ENCODE measurements around the gene THEMIS2.
A peak's percentile ranks its signal among the peaks of the same experiment; 100 is the strongest.

Gene THEMIS2

DNA sequence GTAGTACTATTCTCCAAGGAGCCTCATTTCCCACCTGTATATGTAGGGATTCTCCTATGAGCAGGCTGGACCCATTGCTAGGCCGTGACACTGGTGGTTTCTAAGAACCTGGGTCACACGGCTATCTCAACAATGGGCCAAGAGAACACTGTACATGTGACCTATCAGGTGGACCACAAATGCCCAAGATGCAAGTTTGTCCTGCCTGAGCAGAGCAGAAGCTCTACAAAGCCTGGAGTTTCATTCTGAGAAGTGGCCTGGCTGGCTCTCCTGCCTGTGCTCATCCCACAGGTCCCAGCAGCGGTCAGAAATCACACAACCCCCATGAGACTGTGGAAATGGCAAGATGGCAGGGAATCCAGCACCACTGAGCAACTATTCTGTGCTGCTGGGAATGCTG is 17.2 kb downstream of the THEMIS2 start:
- TF ChIP-seq, protein P1, sequence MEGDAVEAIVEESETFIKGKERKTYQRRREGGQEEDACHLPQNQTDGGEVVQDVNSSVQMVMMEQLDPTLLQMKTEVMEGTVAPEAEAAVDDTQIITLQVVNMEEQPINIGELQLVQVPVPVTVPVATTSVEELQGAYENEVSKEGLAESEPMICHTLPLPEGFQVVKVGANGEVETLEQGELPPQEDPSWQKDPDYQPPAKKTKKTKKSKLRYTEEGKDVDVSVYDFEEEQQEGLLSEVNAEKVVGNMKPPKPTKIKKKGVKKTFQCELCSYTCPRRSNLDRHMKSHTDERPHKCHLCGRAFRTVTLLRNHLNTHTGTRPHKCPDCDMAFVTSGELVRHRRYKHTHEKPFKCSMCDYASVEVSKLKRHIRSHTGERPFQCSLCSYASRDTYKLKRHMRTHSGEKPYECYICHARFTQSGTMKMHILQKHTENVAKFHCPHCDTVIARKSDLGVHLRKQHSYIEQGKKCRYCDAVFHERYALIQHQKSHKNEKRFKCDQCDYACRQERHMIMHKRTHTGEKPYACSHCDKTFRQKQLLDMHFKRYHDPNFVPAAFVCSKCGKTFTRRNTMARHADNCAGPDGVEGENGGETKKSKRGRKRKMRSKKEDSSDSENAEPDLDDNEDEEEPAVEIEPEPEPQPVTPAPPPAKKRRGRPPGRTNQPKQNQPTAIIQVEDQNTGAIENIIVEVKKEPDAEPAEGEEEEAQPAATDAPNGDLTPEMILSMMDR (IDR thresholded peaks at IDR 0.05) = no peak
- Histone ChIP-seq H3K36me3 (peaks cover 36 to 86% (median 41%) of the 10 kb centered on the region in 3 donors), H3K4me3 (no peak overlapping the region), H3K9me3 (no peaks in the 10 kb centered on the region), H3K27me3 (no peaks in the 10 kb centered on the region), H3K27ac (no peak overlapping the region), H3K4me1 (no peaks in the 10 kb centered on the region)
- intact Hi-C loops (cut with DNase I; ENCODE audit: low total_unique reads) = no loop called here
- no peak for DNase-seq

DNA sequence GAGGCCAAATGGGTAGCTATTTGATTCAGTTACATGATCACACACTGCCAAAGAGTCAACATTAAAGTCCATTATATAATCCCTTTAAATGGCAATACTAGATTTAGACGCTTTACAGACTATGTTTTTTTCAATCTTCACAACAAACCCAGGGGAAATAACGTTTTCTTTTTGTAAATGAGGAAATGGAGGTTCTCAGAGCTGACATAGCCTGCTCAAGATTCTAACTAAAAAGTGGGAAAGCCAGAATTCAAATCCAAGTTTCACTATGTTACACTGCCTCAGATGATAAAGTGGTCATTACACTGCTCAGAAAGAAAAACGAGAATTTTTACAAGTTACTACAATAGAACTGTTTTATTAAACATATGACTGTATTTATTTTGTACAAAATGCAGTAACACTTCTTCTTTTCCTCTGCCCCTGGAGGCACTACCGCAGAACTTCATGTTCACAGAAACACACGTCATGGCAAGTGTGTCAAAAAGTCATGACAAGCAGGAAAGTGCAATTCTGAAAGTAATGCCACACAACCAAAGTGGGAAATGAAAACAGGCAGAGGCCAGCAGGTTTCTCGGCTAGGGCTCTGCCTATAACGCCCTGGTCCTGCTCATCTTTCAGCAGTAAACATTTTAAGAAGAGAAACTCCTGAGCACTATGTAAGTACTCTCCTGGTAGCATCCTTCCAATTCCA is 19.0 kb downstream of the THEMIS2 start:
- no peak overlapping the region for H3K4me3 ChIP-seq
- H3K27ac ChIP-seq = no peak overlapping the region
- no peaks in the 10 kb centered on the region for H3K4me1 ChIP-seq
- TF ChIP-seq, protein P1 (IDR thresholded peaks at IDR 0.05) = peak in 1 of 2 experiments; percentile 20
- no peak for DNase-seq
- H3K36me3 ChIP-seq = peaks cover 54 to 95% (median 58%) of the 10 kb centered on the region in 3 donors
- H3K27me3 ChIP-seq = no peaks in the 10 kb centered on the region
- intact Hi-C loops (cut with DNase I; ENCODE audit: low total_unique reads) = no loop called here
- H3K9me3 ChIP-seq = no peaks in the 10 kb centered on the region

DNA sequence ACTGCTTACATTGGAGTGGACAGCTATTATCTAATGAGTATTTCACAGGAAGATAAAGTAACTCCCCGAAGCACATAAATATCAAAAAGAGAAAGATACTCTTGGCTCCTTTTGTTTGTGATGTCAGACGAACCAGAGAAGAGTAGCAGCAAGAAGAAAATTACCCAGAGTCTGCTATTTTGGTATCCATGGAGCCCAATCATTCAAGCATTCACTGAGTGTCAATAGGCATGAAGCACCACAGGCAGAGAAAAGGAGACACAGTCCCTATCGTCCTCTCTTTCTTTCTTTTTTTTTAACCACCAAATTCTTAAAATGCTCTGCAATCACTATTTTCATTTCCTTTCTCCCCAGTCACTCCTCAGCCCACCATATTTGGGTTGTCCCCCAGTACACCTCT is 22.2 kb downstream of the THEMIS2 start:
- no peak overlapping the region for H3K27ac ChIP-seq
- peaks cover 58 to 100% (median 63%) of the 10 kb centered on the region in 3 donors for H3K36me3 ChIP-seq
- intact Hi-C loops (cut with DNase I; ENCODE audit: low total_unique reads) = no loop called here
- H3K9me3 ChIP-seq = no peaks in the 10 kb centered on the region
- H3K27me3 ChIP-seq = no peaks in the 10 kb centered on the region
- H3K4me3 ChIP-seq = no peak overlapping the region
- no peak for DNase-seq
- H3K4me1 ChIP-seq = no peaks in the 10 kb centered on the region
- TF ChIP-seq, protein P1 (IDR thresholded peaks at IDR 0.05) = no peak

DNA sequence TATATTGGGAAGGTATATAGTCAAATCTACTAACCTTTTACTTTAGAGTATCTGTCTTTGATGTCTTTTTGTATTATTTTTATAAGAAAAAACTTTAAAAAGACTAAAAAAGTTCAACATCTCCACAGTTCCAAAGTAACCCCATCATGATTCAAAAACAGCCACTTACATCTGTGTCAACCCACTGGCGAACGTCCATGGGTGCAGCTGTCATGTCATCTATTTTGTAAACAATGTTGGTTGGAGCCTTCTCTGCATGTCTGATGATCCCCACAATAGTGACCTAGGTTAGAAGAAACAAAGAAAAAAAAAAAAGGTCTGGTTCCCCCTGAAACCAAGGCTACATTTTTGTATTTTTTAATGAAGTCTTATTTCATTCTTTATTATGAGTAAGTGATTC is 34.4 kb downstream of the THEMIS2 start:
- Histone ChIP-seq H3K27me3 (no peaks in the 10 kb centered on the region), H3K27ac (no peak overlapping the region), H3K4me3 (no peak overlapping the region), H3K9me3 (no peaks in the 10 kb centered on the region), H3K36me3 (peaks cover 47 to 82% (median 80%) of the 10 kb centered on the region in 3 donors), H3K4me1 (no peaks in the 10 kb centered on the region)
- TF ChIP-seq, protein P1 (IDR thresholded peaks at IDR 0.05) = no peak
- DNase-seq = no peak
- intact Hi-C loops (cut with DNase I; ENCODE audit: low total_unique reads) = no loop called here

DNA sequence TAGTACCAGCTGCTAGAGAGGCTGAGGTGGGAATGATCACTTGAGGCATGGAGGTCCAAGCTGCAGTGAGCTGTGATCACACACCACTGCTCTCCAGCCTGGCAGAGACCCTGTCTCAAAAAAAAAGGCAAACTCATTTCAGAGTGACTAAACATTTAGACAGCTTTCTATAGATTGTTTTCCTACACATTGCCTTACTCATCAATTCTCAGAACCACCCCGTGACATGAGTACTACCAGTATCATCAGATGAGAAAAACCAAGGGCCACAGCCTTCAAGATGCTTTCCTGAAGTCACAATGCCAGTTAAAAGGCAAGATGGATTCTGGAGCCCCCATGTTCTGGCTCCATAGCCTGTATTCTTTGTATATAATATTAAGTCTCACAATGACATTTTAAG is 40.1 kb downstream of the THEMIS2 start:
- Histone ChIP-seq H3K4me1 (peaks cover 0 to 11% (median 7%) of the 10 kb centered on the region in 4 donors), H3K4me3 (no peak overlapping the region), H3K36me3 (peaks cover 7 to 30% (median 26%) of the 10 kb centered on the region in 3 donors), H3K27ac (no peak overlapping the region), H3K27me3 (no peaks in the 10 kb centered on the region), H3K9me3 (peaks cover 0 to 8% (median 0%) of the 10 kb centered on the region in 3 donors)
- no peak for DNase-seq
- intact Hi-C loops (cut with DNase I; ENCODE audit: low total_unique reads) = no loop called here
- TF ChIP-seq, protein P1 (IDR thresholded peaks at IDR 0.05) = no peak
